Measurements from ENCODE around the gene PITPNC1. TPM values are rescaled to one million over a fixed set of nuclear protein-coding genes. Genes with fewer than 3 reads are reported as not detected.

Gene PITPNC1
- total RNA-seq, 1 experiment from 2014 or later: 40.1 TPM

- no peak for TF ChIP-seq CTCF (IDR thresholded peaks at IDR 0.05; ENCODE audit: unreplicated experiment)
- Mint-ChIP-seq H3K9me3 (ENCODE audit: unreplicated experiment) (no peaks in the 10 kb centered on the region), H3K27ac (ENCODE audit: low read depth, unreplicated experiment) (no peak overlapping the region), H3K36me3 (ENCODE audit: insufficient read depth, unreplicated experiment) (no peaks in the 10 kb centered on the region), H3K4me1 (ENCODE audit: insufficient read depth, unreplicated experiment) (no peaks in the 10 kb centered on the region), H3K27me3 (ENCODE audit: insufficient read depth, unreplicated experiment) (no peaks in the 10 kb centered on the region), H3K4me3 (ENCODE audit: unreplicated experiment) (no peak overlapping the region)
- ChIA-PET POLR2A (no interaction called here), CTCF (no interaction called here)
- no TSS peak for BruUV-seq (replicated peaks)
- DNase-seq (ENCODE audit: unreplicated experiment): no peak
- intact Hi-C loops (cut with micrococcal nuclease): no loop called here
Observed at GRCh38 chr17:67566656-67567055, 189.6 kb downstream of the PITPNC1 start.

GRCh38 chr17:67569015-67569451, 192.0 kb downstream of the PITPNC1 start:
- no peak for DNase-seq (ENCODE audit: unreplicated experiment)
- Mint-ChIP-seq H3K36me3 (ENCODE audit: insufficient read depth, unreplicated experiment) (no peaks in the 10 kb centered on the region), H3K27ac (ENCODE audit: low read depth, unreplicated experiment) (no peak overlapping the region), H3K4me1 (ENCODE audit: insufficient read depth, unreplicated experiment) (no peaks in the 10 kb centered on the region), H3K4me3 (ENCODE audit: unreplicated experiment) (no peak overlapping the region), H3K9me3 (ENCODE audit: unreplicated experiment) (no peaks in the 10 kb centered on the region), H3K27me3 (ENCODE audit: insufficient read depth, unreplicated experiment) (no peaks in the 10 kb centered on the region)
- intact Hi-C loops (cut with micrococcal nuclease): no loop called here
- TF ChIP-seq CTCF (IDR thresholded peaks at IDR 0.05; ENCODE audit: unreplicated experiment): no peak
- no TSS peak for BruUV-seq (replicated peaks)
- ChIA-PET CTCF (no interaction called here), POLR2A (no interaction called here)

GRCh38 chr17:67569873-67570272, 192.8 kb downstream of the PITPNC1 start:
- H3K36me3 Mint-ChIP-seq (ENCODE audit: insufficient read depth, unreplicated experiment): no peaks in the 10 kb centered on the region
- no peaks in the 10 kb centered on the region for H3K9me3 Mint-ChIP-seq (ENCODE audit: unreplicated experiment)
- no TSS peak for BruUV-seq (replicated peaks)
- ChIA-PET CTCF (interaction anchor here (0.6 to 1.1 kb wide), 3 partner anchors 89 to 194 kb away, joined by 3 to 4 read pairs (median 4); no protein-coding TSS in a partner anchor), POLR2A (no interaction called here)
- intact Hi-C loops (cut with micrococcal nuclease): no loop called here
- H3K27ac Mint-ChIP-seq (ENCODE audit: low read depth, unreplicated experiment): no peak overlapping the region
- H3K27me3 Mint-ChIP-seq (ENCODE audit: insufficient read depth, unreplicated experiment): no peaks in the 10 kb centered on the region
- DNase-seq (ENCODE audit: unreplicated experiment): no peak
- TF ChIP-seq CTCF (IDR thresholded peaks at IDR 0.05; ENCODE audit: unreplicated experiment): no peak
- no peak overlapping the region for H3K4me3 Mint-ChIP-seq (ENCODE audit: unreplicated experiment)
- no peaks in the 10 kb centered on the region for H3K4me1 Mint-ChIP-seq (ENCODE audit: insufficient read depth, unreplicated experiment)

GRCh38 chr17:67570797-67571196, 193.7 kb downstream of the PITPNC1 start:
- ChIA-PET POLR2A (no interaction called here), CTCF (interaction anchor here (0.6 to 1.1 kb wide), 3 partner anchors 88 to 1450 kb away, joined by 3 to 4 read pairs (median 4); no protein-coding TSS in a partner anchor)
- no peak for DNase-seq (ENCODE audit: unreplicated experiment)
- Mint-ChIP-seq H3K4me1 (ENCODE audit: insufficient read depth, unreplicated experiment) (no peaks in the 10 kb centered on the region), H3K4me3 (ENCODE audit: unreplicated experiment) (no peak overlapping the region), H3K9me3 (ENCODE audit: unreplicated experiment) (no peaks in the 10 kb centered on the region), H3K36me3 (ENCODE audit: insufficient read depth, unreplicated experiment) (no peaks in the 10 kb centered on the region), H3K27me3 (ENCODE audit: insufficient read depth, unreplicated experiment) (no peaks in the 10 kb centered on the region), H3K27ac (ENCODE audit: low read depth, unreplicated experiment) (no peak overlapping the region)
- no peak for TF ChIP-seq CTCF (IDR thresholded peaks at IDR 0.05; ENCODE audit: unreplicated experiment)
- intact Hi-C loops (cut with micrococcal nuclease): no loop called here
- BruUV-seq (replicated peaks): no TSS peak

All from MCF 10A (cell line).